K562 (cell line): ENCODE results near the gene TBC1D9.

Experiments used
- HOXB6 ChIP-seq: fragments of 250-450 bp; sonication (Bioruptor Pico); IDR thresholded peaks from 2 replicates; pipeline ENCODE4 v1.5.1; 2022; ENCODE audit warnings: mild to moderate bottlenecking, borderline replicate concordance
- PML ChIP-seq: IDR thresholded peaks from 2 replicates; pipeline ENCODE4 v1.6.1; 2012; ENCODE audit warnings: low read length, inconsistent platforms
- ZNF717 ChIP-seq: fragments of 250-450 bp; sonication (Bioruptor Pico); IDR thresholded peaks from 2 replicates; pipeline ENCODE4 v1.5.0; 2021

- TF ChIP-seq ZNF717 (CRISPR knock-in tag) (no peak), PML (no peak), HOXB6 (CRISPR knock-in tag) (no peak)
Measured at GRCh38 chr4:140603286-140603685, 152.9 kb downstream of the TBC1D9 start.
